ENCODE results near the gene ASF1A. TPM values are rescaled to one million over a fixed set of nuclear protein-coding genes. Genes with fewer than 3 reads are reported as not detected.

The ASF1A gene
- total and polyA plus RNA-seq, 8 donors, result 22.9 to 48.7 (median 44.7) TPM

DNA sequence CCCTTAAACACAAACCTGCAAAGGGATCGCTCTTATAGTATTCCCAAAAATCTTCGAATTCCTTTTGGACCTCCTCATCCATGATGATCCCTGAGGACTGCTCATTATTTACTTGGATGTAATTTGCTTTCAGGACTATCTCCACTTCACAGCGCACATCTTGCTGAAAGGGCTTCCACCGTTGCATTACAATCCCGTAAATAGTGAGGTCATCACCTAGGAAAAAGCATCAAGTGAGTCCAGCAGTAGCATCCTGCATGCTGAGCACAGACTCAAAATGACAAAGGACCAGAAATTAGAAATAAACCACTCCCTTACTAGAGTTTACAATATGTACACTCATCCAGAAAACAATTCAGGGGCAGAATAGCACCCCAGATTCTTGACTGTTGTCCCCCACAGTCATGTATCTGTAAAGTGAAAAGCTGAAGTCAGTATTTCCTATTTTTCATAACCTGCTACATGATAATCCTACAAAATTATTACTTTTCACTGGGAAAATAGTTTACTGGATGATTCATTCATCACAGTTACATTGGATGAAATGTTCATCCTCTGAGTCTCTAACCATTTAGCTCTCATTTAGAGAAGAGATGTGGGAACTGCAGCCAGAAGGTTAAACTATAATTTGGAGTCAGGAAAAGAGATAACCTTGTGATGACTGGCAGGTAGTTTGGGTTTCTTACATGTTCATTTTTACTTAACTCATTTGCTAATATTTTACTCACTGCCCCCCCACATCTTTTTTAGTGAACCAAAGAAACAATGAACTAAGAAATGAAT is 23.8 kb downstream of the ASF1A start:
- Histone ChIP-seq H3K4me1 (no peaks in the 10 kb centered on the region), H3K27me3 (no peaks in the 10 kb centered on the region), H3K36me3 (peaks cover 0 to 96% of the 10 kb centered on the region in 2 donors), H3K27ac (no peak overlapping the region), H3K4me3 (no peak overlapping the region), H3K9me3 (no peaks in the 10 kb centered on the region)
- no peak for ATAC-seq
- intact Hi-C loops (cut with DNase I), result no loop called here
- DNase-seq, result no peak
- TF ChIP-seq, protein P1, sequence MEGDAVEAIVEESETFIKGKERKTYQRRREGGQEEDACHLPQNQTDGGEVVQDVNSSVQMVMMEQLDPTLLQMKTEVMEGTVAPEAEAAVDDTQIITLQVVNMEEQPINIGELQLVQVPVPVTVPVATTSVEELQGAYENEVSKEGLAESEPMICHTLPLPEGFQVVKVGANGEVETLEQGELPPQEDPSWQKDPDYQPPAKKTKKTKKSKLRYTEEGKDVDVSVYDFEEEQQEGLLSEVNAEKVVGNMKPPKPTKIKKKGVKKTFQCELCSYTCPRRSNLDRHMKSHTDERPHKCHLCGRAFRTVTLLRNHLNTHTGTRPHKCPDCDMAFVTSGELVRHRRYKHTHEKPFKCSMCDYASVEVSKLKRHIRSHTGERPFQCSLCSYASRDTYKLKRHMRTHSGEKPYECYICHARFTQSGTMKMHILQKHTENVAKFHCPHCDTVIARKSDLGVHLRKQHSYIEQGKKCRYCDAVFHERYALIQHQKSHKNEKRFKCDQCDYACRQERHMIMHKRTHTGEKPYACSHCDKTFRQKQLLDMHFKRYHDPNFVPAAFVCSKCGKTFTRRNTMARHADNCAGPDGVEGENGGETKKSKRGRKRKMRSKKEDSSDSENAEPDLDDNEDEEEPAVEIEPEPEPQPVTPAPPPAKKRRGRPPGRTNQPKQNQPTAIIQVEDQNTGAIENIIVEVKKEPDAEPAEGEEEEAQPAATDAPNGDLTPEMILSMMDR (IDR thresholded peaks at IDR 0.05), result no peak

DNA sequence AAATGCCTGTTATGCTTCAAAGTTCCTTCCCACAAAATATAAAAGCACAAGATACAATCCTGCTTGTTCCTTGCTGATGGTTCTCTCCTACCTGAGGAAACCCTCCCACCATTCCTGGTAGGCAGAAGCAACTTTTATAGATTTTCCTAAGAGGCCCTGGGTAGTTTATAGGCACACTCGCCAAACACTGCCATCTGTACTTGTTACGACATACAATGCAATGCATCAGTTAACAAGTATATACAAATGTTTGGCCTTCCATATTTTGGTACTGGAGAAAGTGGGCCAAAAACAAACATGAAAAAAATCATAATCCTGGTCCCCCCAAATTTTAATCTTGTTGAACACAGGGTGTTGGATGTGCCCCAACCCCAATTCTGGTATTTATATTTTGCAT is 24.4 kb downstream of the ASF1A start:
- Histone ChIP-seq H3K36me3 (peaks cover 0 to 97% of the 10 kb centered on the region in 2 donors), H3K9me3 (no peaks in the 10 kb centered on the region), H3K27me3 (no peaks in the 10 kb centered on the region), H3K4me3 (no peak overlapping the region), H3K27ac (no peak overlapping the region), H3K4me1 (no peaks in the 10 kb centered on the region)
- DNase-seq (no peak), ATAC-seq (no peak)
- TF ChIP-seq, protein P1 (IDR thresholded peaks at IDR 0.05), result no peak
- intact Hi-C loops (cut with DNase I), result no loop called here

DNA sequence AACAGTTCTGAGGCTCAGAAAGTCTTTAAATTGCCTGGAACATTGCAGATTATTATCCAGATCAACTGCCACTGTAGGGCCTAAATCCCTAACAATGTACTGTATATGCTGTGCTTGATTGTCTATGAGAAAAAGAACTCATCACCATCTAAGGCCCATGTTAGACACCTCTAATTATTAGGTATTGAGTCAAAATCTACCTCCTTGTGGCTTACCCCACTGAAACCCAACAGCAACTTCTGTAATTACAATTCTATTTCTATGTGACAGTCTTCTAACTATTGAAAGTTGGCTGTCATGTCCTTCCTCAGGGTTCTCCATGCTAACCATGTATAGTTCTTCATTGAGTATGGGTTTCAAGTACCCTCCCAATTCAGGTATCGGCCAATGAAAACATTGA is 27.1 kb downstream of the ASF1A start:
- H3K36me3 ChIP-seq, result peaks cover 0 to 87% of the 10 kb centered on the region in 2 donors
- ATAC-seq (no peak), DNase-seq (no peak)
- H3K4me3 ChIP-seq, result no peak overlapping the region
- H3K27me3 ChIP-seq, result no peaks in the 10 kb centered on the region
- H3K27ac ChIP-seq, result no peak overlapping the region
- H3K9me3 ChIP-seq, result no peaks in the 10 kb centered on the region
- TF ChIP-seq, protein P1 (IDR thresholded peaks at IDR 0.05), result no peak
- intact Hi-C loops (cut with DNase I), result no loop called here
- H3K4me1 ChIP-seq, result no peaks in the 10 kb centered on the region

DNA sequence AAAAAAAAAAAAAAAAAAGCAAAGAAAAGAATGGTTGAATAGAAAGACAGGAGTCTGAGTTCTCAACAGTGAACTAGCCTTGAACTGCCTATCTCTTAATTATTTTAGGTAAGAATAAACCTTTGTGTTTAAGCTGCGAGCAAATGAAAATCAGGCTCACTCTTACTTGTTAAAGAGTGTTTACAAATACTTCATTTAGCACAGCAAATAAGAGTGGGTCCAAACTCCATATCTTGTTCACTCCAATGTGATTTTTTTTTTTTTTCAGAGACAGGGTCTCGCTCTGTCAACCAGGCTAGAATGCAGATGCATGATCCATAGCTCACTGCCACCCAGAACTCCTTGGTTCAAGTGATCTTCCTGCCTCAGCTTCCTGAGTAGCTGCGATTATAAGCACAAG is 29.1 kb downstream of the ASF1A start:
- H3K36me3 ChIP-seq, result peaks cover 0 to 87% of the 10 kb centered on the region in 2 donors
- H3K4me3 ChIP-seq, result no peak overlapping the region
- DNase-seq (no peak), ATAC-seq (no peak)
- TF ChIP-seq, protein P1 (IDR thresholded peaks at IDR 0.05), result no peak
- no peaks in the 10 kb centered on the region for H3K9me3 ChIP-seq
- H3K4me1 ChIP-seq, result no peaks in the 10 kb centered on the region
- no peaks in the 10 kb centered on the region for H3K27me3 ChIP-seq
- intact Hi-C loops (cut with DNase I), result no loop called here
- H3K27ac ChIP-seq, result no peak overlapping the region

DNA sequence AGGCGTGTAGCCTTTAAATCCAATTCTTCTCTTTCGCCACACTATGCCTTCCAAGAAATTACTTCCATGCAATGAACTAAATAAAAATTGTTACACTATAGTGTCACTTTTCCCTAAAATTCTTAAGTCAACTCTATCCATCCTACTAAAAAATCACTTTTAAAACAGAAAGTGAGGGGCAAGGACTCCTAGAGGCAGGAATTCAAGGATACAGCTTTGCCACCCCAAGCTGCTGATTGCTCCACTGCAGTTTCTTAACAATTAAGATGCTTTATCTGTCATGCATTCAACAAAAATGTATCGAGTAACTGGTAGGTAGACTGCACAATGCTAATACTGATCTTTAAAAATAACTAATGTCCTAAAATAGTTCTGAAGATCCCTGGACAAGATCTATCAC is 36.7 kb downstream of the ASF1A start:
- no peak for DNase-seq
- TF ChIP-seq, protein P1 (IDR thresholded peaks at IDR 0.05), result no peak
- Histone ChIP-seq H3K27ac (no peak overlapping the region), H3K4me1 (peaks cover 4 to 28% of the 10 kb centered on the region in 2 donors), H3K4me3 (no peak overlapping the region), H3K27me3 (no peaks in the 10 kb centered on the region), H3K9me3 (no peaks in the 10 kb centered on the region), H3K36me3 (peaks cover 0 to 59% of the 10 kb centered on the region in 2 donors)
- no peak for ATAC-seq
- intact Hi-C loops (cut with DNase I), result no loop called here

Data from left lung (tissue), 10 donors.